Renal cortical epithelial cell (primary cell): ENCODE measurements around the gene AP1G2. TPM values are rescaled to one million over a fixed set of nuclear protein-coding genes. Genes with fewer than 3 reads are reported as not detected.
"Not testable (repeated sequence)": the region's sequence is repeated elsewhere in the genome, so short reads cannot be mapped to it uniquely, and the experiment has no call there.

Experiments used
- DNase-seq: peaks from one replicate; pipeline ENCODE4 v3.0.0-alpha.2; 2011; ENCODE audit warnings: low read depth
- total RNA-seq: library from RNA; depleted of rRNA; stranded (reverse); fragments of >200 nt; gene quantifications from 2 replicates; pipeline ENCODE4 v1.2.3, GENCODE V29; 2014

Gene AP1G2
- total RNA-seq, 1 donor from 2014 or later, result 51.2 TPM

DNA sequence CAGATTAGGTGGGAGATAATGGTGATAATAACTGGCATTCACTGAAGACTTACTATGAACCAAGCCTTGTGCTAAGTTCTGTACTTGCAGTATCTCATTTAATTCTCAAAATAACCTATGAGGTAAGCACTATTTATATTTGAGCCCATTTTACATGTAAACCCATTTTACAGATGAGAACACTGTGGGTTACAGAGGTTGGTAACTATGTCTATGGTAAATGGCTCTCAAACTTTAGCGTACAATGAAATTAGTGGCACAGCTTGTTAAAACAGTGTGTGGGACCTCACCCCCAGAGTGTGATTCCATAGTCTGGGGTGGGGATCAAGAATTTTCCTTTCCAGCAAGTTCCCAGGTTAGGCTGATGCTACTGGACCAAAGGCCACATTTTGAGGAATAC, 33.2 kb upstream of the AP1G2 start:
- DNase-seq, result no peak

DNA sequence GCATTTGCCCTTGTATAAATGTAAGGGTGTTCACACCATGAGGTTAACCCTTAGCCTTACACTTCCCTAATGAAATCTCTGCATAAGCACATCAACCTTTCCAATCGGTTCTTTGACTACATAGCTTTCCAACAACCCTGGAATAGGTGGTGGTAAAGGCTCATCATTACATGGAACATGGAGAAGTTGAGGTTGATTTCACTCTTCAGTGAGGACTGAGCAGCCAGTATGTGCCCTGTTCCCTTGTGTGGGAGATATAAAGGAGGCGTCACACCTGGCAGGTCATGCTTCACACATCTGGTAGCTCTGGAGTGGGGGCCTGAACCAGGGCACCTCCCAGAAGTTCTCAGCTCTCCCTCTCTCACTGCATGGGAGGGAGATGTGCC, 32.7 kb upstream of the AP1G2 start:
- DNase-seq, result no peak

DNA sequence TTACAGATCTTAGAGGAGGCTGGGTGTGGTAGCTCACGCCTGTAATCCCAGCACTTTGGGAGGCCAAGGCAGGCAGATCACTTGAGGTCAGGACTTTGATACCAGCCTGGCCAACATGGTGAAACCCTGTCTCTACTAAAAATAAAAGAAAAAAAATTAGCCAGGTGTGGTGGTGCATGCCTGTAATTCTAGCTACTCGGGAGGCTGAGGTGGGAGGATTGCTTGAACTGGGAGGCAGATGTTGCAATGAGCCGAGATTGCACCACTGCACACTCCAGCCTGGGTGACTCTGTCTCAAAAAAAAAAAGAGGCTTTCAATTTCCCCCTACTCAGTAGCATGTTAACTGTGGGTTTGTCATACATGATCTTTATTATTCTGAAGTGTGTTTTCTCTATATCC, 26.6 kb upstream of the AP1G2 start:
- not testable (repeated sequence) for DNase-seq

DNA sequence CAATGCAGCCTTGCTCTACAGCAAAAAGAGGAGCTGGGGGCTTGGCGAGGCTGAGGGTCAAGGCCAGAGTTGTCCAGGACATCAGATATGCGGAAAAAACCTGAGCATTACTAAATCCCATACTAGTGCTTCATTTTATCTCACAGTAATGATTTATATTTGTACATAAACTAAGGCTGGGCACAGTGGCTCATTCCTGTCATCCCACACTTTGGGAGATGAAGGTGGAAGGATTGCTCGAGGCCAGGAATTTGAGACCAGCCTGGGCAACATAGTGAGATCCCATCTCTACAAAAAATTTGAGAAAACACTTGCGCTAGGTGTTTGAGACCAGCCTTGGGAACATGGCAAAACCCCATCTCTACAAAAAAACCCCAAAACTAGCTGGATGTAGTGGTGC, 22.6 kb upstream of the AP1G2 start:
- no peak for DNase-seq

DNA sequence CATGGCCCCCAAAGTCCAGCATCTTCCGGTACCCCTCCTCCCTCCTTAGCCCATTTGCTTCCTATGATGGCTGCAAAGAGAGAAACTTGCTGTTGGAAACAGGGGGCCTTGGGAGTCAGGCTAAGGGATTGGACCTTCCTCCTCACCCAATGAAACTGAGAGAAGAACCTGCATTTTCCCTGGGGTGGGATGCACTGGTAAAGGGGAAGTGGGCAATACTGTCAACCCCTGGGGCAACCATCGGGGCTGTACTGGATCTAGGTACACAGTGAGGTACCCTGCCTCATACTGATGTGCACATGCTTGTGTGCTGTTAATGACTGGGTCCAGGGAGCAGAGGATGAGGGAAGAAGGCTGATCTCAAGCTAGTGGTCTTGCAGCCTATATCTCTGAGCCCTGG, 22.0 kb upstream of the AP1G2 start:
- no peak for DNase-seq

DNA sequence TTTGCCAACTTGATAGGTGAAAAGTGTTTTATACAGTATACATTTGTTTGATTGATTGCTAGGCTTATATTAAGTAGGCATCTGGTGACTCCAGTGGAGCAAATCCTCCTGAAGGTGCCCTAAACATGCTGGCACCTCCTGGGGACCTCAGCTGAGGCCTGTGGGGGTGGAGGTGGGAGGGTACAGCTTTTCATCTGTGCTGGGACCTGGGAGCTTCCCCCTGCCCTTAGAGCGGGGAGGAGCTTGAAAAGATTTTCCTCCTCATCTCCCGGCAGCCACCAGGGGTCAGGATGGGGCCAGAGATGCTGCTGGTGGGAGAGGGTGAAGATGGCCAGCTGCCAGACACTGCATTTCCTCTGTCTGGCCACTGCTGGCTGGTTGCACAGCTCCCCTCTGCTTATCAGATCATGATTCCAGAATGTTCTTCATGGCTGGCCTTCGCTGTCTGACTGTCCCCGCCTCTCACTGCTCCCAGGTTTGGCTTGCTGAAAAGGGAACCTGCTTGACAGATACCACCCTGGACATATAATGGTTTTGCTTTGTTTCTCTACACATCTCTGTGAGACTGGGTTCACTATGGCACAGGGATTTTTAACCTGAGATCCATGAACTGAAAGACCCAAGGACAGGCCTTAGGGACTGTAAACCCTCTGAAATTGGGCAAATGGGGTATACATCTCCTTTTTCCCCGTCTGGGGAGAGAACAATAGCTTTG, 21.4 kb upstream of the AP1G2 start:
- peak; percentile 72 for DNase-seq

DNA sequence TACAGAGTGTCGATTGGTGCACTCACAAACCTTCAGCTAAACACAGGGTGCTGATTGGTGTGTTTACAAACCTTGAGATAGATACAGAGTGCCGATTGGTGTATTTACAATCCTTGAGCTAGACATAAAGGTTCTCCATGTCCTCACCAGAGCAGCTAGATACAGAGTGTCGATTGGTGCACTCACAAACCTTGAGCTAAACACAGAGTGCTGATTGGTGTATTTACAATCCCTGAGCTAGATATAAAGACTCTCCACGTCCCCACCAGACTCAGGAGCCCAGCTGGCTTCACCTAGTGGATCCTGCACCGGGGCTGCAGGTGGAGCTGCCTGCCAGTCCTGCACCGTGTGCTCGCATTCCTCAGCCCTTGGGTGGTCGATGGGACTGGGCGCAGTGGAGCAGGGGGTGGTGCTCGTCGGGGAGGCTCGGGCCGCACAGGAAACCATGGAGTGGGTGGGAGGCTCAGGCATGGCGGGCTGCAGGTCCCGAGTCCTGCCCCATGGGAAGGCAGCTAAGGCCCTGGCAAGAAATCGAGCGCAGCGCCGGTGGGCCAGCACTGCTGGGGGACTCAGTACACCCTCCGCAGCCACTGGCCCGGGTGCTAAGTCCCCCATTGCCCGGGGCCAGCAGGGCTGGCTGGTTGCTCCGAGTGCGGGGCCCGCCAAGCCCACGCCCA, 17.1 kb upstream of the AP1G2 start:
- not testable (repeated sequence) for DNase-seq

DNA sequence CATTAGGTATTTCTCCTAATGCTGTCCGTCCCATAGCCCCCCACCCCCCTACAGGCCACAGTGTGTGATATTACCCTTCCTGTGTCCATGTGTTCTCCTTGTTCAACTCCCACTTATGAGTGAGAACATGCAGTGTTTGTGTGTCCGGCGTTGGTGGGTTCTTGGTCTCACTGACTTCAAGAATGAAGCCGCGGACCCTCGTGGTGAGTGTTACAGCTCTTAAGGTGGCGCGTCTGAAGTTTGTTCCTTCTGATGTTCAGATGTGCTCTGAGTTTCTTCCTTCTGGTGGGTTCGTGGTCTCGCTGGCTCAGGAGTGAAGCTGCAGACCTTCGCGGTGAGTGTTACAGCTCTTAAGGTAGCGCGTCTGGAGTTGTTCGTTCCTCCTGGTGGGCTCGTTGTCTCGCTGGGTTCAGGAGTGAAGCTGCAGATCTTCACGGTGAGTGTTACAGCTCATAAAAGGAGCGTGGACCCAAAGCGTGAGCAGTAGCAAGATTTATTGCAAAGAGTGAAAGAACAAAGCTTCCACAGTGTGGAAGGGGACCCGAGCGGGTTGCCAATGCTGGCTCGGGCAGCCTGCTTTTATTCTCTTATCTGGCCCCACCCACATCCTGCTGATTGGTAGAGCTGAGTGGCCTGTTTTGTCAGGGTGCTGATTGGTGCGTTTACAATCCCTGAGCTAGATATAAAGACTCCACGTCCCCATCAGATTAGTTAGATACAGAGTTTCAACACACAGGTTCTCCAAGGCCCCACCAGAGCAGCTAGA, 16.4 kb upstream of the AP1G2 start:
- not testable (repeated sequence) for DNase-seq

DNA sequence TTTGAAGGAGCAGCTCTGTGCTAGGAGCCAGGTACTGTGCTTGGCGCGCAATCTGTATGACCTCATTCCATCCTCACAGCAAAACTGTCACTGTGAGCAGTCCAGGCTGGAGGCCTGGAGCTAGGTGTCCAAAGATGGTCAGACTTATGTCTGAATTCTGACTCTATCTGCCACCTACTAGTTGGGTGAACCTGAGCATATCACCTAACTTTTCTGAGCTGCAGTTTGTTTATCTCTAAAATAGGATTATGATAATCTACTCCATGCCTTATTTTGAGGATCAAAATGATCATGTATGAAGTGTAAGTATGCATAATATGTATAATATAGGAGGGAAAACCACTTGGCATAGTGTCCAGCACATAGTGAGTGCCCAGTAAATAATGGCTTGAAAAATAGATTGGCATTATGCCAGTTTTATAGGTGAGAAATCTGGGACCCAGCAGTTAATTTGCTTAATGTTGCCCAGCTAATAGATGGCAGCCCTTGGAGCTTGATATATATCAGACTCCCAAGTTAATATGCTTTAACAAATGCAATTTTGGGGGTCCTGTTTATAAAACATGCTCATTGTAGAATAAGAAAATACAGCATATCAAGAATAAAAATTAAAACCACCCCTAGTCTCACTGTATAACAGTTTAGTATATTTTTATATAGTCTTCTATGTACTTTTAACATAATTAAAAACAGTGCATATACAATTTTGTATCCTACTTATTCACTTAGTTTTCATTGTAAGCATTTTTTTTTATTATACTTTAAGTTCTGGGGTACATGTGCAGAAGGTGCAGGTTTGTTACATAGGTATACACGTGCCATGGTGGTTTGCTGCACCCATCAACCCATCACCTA, 15.5 kb upstream of the AP1G2 start:
- DNase-seq, result no peak

DNA sequence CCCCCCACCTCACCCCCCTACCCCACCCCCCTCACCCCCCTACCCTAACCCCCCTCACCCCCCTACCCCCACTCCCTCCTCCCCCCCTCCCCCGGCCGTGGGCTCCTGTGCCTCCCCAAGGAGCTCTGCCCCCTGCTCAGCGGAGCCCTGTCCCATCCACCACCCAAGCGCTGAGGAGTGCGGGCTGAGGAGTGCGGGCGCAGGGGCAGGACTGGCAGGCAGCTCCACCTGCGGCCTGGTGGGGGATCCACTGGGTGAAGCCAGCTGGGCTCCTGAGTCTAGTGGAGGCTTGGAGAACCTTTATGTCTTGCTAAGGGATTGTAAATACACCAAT, 13.3 kb upstream of the AP1G2 start:
- DNase-seq, result no peak

DNA sequence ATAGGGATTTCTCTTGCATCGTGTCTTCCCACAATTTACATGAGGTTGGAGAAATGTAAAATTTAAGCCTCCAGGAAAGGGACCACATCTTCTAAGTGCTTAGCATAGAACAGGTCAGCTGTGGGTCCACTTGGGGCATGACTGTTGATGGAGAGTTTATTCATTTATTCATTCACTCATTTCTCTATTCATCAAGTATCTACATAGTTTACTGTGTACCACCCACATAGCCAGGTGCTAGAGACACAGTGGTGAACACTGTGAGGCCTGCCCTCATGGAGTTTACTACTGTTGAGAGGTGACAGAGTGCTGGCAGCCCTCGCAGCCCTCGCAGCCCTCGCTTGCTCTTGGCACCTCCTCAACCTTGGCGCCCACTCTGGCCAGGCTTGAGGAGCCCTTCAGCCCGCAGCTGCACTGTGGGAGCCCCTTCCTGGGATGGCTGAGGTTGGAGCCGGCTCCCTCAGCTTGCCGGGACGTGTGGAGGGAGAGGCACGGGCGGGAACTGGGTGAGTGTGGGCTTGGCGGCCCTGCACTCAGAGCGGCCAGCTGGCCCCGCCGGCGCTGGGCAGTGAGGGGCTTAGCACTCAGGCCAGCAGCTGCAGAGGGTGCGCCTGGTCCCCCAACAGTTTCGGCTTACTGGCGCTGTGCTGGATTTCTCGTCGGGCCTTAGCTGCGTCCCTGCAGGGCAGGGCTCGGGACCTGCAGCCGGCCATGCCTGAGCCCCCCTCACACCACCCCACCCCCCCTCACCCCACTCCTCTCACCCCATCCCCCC, 12.7 kb upstream of the AP1G2 start:
- no peak for DNase-seq

DNA sequence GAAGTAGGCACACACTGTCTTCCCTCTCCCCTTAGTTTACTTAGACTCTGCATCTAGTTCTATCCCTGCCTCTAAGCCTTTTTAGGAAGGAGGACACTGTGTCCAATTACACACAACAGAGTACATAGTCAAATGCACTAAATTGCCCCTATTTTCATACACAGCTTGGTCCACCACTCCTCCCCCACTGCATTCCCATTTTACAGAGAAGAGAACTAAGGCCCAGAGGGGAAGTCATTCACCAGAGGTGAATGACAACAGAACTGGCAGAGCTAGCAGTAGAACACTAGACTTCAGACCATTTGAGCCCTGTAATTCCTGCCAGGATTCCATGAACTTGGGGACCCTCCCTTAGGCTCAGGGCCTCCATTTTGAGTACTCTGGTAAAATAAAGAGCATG, 12.1 kb upstream of the AP1G2 start:
- DNase-seq, result no peak

DNA sequence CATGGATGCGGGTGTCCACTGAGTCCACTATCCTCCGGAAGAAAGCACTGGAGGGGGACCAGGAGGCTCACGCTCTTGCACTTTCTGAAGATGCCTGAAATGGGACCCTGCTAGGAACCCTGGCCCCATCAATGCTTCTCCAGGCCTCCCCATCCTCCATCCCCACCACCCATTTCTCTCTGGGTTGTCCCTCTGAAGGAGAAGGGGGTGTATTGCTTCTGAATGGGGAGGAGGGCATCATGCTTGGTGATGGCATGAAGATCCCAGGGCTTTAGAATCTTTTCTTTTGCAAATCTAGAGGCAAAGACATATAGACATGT, 11.7 kb upstream of the AP1G2 start:
- DNase-seq, result no peak

DNA sequence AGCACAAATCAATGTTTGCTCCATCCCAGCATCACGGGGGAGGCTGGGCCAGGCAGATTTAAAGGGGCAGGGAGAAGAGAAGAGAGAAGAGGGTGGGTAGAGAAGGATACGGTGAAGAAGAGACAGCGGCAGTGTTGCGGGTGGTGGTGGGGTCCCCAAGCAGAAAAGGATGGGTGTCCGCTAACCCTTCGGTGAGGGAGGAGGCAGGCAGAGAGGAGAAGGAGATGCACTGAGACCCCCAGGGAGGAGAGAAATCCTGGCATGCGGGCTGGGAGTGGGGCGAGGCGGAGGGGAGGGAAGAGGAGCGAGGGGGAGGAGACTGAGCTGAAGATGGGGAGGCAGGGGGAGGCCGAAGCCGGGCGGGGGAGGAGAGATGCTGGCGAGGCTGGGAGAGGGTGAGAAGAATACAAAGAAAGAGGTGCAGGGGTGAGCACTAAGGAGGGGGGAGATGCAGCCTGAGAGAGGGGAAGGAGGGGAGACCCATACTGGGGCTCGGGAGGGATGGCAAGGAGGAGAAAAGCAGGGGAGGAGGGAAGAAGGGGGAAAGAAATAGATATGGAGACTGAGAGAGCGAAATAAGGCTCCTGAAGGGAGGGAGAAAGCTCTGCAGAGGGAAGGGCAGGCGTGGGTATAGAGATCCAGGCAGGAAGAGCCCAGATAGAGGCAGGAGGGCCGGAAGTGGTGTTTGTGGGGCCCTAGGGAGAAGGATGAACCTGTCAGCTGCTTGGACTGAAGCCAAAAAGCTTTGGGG, 11.1 kb upstream of the AP1G2 start, which contains the start of gene JPH4:
JPH4 (minus strand) TSS at position 231 of the 751 bp plus-strand sequence. CDS start 1,337 bp downstream, outside the sequence.
- DNase-seq, result no peak

DNA sequence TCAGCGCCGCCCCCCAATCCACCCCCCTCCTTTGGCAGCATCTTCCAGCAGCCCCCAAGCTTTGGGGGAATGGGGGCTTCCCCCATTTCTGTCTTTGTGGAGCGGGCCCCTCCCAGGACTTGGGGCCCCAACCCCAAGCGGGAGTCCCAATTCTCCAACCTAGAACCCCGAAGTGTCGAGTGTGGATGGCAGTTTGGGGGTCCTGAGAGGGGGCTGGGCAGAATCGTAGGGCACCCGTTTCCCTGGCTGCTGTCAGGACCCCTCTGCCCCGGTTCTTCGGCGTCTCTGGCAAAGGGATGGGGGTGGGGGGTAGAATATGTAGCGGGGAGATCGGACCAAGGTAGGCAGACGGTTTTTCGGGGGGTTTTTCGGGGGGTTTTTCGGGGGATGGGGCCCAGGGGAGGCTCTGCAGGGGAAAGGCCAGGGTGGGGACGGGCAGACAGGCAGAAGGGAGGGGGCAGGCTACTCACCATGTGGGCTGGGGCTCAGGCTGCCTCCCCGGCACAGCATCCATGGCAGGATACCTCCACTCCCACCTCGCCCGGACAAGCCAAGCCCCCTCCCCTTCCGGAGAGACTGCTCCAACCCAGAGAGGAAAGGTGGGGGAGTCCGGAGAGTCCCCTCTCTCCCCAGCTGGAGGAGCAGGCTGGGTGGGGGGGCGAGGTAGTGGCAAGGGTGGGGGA, 10.3 kb upstream of the AP1G2 start:
- DNase-seq, result no peak

DNA sequence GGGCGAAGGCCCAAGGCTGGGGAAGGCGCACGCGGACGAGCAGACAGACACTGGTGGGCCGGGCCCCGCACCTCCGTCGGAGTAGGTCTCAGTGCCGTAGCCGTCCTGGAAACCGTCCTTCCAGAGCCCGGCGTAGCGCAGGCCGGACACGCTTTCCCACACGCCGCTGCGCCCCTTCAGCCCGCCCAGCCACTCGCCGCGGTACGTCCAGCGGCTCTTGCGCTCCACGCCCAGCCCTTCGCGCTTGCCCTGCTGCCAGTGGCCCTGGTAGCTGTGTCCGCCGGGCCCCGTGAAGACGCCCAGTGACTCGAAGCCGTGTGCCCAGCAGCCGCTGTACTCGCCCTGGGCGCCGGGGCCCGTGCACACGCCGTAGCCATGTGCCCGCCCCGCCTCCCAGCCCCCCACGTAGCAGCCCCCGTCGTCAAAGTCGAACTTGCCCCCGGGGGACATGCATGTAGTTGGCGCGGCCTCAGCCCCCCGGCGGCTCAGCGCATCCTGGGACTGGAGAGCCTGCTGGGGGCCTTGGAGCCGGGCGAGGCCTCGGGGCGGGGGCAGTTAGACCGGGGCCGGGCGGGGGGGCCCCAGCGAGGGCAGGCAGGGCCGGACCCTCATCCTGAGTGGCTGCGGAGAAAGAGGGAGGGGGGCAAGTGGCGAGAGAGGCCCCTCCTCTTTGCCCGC, 9.6 kb upstream of the AP1G2 start:
- no peak for DNase-seq

DNA sequence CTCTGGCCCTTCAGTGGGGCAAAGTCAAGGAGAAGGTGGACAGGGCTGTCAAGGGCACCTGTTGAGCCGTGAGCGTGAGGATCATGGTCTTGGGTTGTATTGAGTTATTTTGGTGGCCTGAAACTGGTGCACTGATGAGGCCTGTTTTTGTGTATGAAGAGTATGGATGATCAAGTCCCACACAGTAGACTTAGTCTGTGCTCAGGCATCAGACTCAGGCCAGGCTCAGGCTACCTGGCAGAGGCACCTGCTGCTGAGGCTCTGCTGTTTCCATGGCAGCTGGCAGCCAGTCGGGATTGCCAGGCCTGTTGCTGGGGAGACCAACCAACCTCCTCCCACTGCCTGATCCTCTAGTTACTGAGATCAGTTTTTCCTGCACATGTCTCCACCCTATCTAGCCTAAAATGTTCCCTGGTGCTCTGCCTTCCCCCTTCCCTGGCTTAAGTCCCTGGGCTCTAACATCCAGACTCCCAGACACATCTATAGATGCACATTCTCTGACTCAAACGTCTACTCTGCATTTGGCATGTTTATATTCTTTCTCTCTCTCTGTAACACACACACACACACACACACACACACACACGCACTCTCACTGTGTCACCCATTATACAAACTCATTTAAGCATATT, 5.9 kb upstream of the AP1G2 start:
- no peak for DNase-seq

DNA sequence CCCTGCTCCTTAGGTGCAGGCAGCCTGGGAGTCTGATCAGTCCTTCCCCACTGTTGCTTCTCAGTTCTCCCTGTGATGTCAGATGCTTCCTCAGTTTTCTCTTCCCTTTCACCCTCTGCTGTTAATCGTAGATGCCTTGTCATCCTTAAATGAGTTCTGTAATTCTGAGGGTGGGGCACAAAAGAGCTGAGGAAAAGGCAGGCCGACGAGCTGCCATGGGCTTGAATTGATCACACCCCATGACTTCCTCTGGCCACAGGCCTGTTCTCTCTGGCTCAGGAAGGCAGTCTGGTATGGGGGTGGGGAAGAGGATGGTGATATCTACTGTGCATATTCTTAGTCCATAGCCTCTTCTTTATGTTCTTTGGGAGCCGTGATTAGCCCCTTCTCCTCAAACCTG, 5.2 kb upstream of the AP1G2 start:
- DNase-seq, result no peak

DNA sequence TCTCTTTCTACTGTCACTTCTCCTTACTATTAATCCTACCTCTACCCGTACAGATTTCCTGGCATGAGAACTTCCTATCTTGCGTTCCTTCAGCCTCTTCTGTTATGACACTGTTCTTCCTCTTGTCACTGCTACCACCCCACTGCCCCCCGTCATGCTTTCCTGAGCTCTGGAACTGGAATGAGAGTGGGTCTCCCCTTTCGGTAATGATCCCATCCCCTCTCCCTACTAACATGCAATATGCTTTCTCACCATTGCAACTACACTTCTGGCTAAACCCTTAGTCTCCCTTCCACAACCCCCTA, 4.9 kb upstream of the AP1G2 start:
- no peak for DNase-seq
